HG03565 (cell line): ENCODE measurements around the gene SEC24C.

Experiments used
- ATAC-seq: cut with Tn5 transposase; IDR thresholded peaks from one replicate; pipeline ENCODE4 v1.9.1; 2021; ENCODE audit warnings: mild to moderate bottlenecking, moderate library complexity; ENCODE audit not compliant: unreplicated experiment

The SEC24C gene

DNA sequence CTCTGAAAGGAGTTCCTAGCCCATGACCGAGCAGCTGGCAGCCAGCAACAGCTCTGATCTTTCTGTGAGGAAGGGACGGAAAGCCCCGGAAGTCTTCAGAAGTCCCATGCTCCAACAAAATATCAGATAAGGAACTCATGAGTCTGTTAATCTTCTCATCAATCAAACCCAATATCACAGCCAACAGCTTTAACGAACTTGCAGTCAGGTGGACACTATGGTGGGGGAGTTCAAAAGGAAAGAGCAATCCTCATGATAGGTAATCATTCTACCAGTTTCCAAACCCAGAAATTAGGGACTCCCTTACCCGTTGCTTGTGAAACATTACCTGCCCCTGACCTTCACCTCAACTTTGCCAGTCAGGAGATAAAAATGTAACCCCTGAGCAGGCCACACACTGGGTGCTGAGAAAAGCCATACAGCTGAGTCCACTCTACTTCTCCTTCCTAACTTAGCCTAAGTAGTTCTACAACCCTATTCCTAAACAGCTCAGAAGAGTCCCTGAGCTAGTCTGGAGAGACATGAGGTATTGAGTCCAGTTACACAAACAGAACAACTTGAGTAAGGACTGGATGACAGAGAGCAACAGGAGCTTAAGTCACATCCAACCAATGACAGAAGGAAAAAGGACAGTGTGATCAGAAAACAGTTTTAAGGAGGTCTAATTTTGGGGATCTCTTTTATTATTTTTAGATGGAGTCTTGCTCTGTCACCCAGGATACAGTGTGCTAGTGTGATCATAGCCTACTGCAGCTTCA, 65.1 kb downstream of the SEC24C start:
- ATAC-seq = no peak

DNA sequence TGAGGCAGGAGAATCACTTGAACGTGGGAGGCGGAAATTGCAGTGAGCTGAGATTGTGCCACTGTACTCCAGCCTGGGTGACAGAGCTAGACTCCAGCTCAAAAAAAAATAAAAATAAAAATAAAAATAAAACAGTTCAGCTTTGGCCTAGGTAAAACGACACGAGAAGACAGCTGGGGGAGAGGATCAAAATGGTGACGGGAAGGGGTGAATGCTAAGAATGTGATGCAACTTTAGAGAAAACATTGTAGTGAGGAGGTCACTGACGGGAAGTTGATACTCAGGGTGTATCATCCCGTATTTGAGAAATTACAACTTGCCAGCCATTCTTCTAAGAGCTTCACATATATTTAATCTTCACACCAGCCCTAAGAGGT, 66.2 kb downstream of the SEC24C start:
- no peak for ATAC-seq

DNA sequence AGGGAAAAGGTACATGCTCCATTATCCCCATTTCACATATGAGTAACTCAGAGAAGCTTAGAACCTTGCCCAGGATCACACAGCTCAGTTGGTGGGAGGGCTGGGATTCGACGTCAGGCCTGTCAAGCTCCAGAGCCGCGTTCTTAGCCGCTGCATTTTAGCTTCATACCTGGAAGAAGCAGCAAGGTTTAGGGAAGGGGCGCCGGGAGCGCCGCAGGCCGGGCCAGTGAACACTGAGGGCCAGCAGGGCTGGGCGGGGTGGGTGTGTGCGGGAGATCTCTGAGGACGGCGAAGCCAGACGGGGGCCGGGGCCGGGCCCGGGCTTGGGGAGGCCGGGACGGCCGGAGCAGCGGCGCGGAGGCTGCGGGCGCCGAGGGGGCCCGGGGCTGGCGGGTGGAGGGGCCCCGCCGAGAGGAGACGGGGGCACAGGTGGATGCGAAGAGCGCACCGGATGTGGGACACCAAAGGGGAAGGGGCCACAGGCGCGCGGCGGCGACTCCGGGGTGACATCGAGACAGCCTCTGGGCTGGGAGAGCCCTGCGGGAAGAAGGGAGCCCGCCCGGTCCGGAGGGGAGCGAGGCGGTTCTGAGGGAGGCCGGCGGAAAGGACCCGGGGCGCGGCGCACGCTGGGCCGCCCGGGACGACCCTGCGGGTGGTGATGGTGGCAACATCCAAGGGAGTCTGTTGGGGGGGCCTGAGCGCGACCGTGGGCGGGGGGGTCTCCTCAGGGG, 66.7 kb downstream of the SEC24C start:
- ATAC-seq = no peak

GRCh38 chr10:73812657-73813056, 68.5 kb downstream of the SEC24C start:
- ATAC-seq = no peak

DNA sequence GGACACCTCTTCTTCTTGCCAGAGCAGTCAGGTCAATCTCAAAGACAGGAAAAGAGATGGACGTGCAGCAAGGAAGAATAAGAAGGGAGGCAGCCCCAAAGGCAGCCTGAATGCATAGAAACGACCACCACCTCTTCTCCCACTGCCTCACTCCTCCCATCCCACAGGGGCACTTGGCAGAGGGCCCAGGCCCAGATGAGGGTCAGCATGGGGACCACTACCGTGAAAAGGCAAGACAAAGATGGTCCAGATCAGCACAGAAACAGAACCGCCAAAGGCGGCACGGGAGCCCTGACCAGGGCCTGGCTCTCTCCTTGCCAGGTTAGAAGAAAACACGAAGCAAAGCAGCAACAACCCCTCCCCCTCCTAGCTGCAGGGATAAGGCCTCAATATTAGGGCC, 69.2 kb downstream of the SEC24C start:
- ATAC-seq = no peak

GRCh38 chr10:73814276-73814895, 70.2 kb downstream of the SEC24C start:
- ATAC-seq = no peak

- no peak for ATAC-seq
These were observed 70.9 kb downstream of the SEC24C start for GRCh38 chr10:73814896-73815718.

DNA sequence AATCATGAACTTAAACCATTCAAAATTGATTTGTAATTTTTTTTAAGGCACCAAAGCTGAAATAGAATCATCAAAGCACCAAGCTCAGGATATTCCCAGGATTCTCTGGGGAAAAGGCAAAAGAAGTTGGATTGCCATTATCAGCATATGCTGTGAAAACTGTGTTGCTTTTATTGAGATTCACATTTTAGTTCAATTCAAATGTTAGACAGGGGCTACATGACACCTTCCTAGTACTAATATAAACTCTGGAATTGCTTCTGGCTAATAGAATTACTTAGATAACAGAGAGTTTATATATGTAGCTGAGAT, 71.5 kb downstream of the SEC24C start:
- ATAC-seq = no peak

GRCh38 chr10:73816917-73817729, 73.0 kb downstream of the SEC24C start:
- no peak for ATAC-seq

GRCh38 chr10:73817826-73818225, 73.7 kb downstream of the SEC24C start:
- no peak for ATAC-seq

GRCh38 chr10:73818402-73818801, 74.2 kb downstream of the SEC24C start:
- no peak for ATAC-seq

- ATAC-seq = no peak
These were observed 74.9 kb downstream of the SEC24C start for GRCh38 chr10:73819081-73819480.

DNA sequence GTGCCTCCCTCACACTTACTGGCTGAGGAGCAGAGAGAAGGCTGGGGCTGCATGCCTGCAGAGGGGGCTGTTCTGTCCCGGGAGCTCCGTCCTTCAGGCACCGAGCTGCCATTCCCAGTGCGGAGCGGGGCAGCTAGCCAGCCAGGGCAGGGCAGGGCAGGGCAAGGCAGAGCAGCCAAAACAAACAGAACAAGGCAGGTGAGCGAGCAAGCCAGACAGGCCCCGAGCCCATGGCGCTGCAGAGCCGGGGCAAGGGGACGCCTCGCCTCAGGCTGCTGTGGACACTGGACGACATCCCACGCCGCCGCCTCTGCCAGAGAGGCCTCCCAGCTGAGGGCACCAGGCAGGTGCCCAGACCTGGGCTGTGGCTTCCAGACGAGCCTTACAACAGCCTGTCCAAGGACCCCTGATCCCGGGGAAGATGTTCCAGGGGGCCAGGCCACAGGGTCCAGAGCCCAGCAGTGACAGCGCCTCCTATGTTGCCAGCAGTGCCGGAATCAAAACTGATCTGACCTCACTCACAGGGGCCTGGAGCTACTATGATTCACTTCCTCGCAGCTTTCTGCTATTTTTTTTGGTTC, 75.4 kb downstream of the SEC24C start:
- no peak for ATAC-seq
